H9 (cell line): ENCODE data around the gene GATA6. TPM values are rescaled to one million over a fixed set of nuclear protein-coding genes. Genes with fewer than 3 reads are reported as not detected.

Experiments
- DNase-seq: peaks from one replicate; pipeline ENCODE4 v3.0.0-alpha.2; 2017
- H2AFZ ChIP-seq: one replicate; pipeline ENCODE4 v1.6.1; 2013; ENCODE audit warnings: mild to moderate bottlenecking, low read length, control low read depth, moderate library complexity
- H2AK5ac ChIP-seq: 2 replicates; pipeline ENCODE4 v1.6.1; 2013; ENCODE audit warnings: low read length, control low read depth, mixed read lengths; ENCODE audit not compliant: insufficient read length
- H2BK120ac ChIP-seq: one replicate; pipeline ENCODE4 v1.6.1; 2013; ENCODE audit warnings: low read depth, mild to moderate bottlenecking, low read length, control low read depth, inconsistent platforms; ENCODE audit not compliant: poor library complexity, severe bottlenecking
- H2BK12ac ChIP-seq: 2 replicates; pipeline ENCODE4 v1.6.1; 2013; ENCODE audit warnings: low read length, control low read depth, mixed read lengths, low read depth; ENCODE audit not compliant: insufficient read length
- H2BK15ac ChIP-seq: 2 replicates; pipeline ENCODE4 v1.6.1; 2013; ENCODE audit warnings: low read depth, low read length, control low read depth
- H2BK20ac ChIP-seq: one replicate; pipeline ENCODE4 v1.6.1; 2013; ENCODE audit warnings: low read depth, mild to moderate bottlenecking, low read length, control low read depth, inconsistent platforms; ENCODE audit not compliant: poor library complexity, severe bottlenecking
- H2BK5ac ChIP-seq: 2 replicates; pipeline ENCODE4 v1.6.1; 2013; ENCODE audit warnings: low read length, control low read depth, mixed read lengths; ENCODE audit not compliant: insufficient read length
- H3K14ac ChIP-seq: 2 replicates; pipeline ENCODE4 v1.6.1; 2013; ENCODE audit warnings: low read length, control low read depth; ENCODE audit not compliant: insufficient read depth
- H3K18ac ChIP-seq: 2 replicates; pipeline ENCODE4 v1.6.1; 2013; ENCODE audit warnings: low read depth, mild to moderate bottlenecking, mixed read lengths, low read length, control low read depth; ENCODE audit not compliant: insufficient read length
- H3K23ac ChIP-seq: 2 replicates; pipeline ENCODE4 v1.6.1; 2013; ENCODE audit warnings: low read length, control low read depth, mixed read lengths, low read depth; ENCODE audit not compliant: insufficient read length
- H3K23me2 ChIP-seq: 2 replicates; pipeline ENCODE4 v1.6.1; 2013; ENCODE audit warnings: low read depth, mild to moderate bottlenecking, mixed read lengths, low read length, control low read depth; ENCODE audit not compliant: insufficient read length, poor library complexity, severe bottlenecking
- H3K27ac ChIP-seq: 2 replicates; pipeline ENCODE4 v1.5.1; 2013; ENCODE audit warnings: low read length, control low read depth, mixed read lengths, low read depth; ENCODE audit not compliant: insufficient read length
- H3K27me3 ChIP-seq: 2 replicates; pipeline ENCODE4 v1.6.1; 2013; ENCODE audit warnings: low read length, control low read depth, inconsistent platforms; ENCODE audit not compliant: insufficient read depth
- H3K4ac ChIP-seq: 2 replicates; pipeline ENCODE4 v1.6.1; 2013; ENCODE audit warnings: low read depth, mild to moderate bottlenecking, control low read depth, inconsistent platforms, low read length, moderate library complexity
- H3K4me1 ChIP-seq: 2 replicates; pipeline ENCODE4 v1.6.1; 2013; ENCODE audit warnings: low read length, control low read depth, inconsistent platforms; ENCODE audit not compliant: insufficient read depth
- H3K4me2 ChIP-seq: 2 replicates; pipeline ENCODE4 v1.6.1; 2013; ENCODE audit warnings: low read length, control low read depth, mixed read lengths; ENCODE audit not compliant: insufficient read length, insufficient read depth
- H3K56ac ChIP-seq: 2 replicates; pipeline ENCODE4 v1.6.1; 2013; ENCODE audit warnings: low read depth, mild to moderate bottlenecking, mixed read lengths, low read length, control low read depth; ENCODE audit not compliant: insufficient read length
- H3K79me1 ChIP-seq: 2 replicates; pipeline ENCODE4 v1.6.1; 2013; ENCODE audit warnings: low read depth, mild to moderate bottlenecking, moderate library complexity, low read length, control low read depth, inconsistent platforms; ENCODE audit not compliant: insufficient read depth, poor library complexity, severe bottlenecking
- H3K79me2 ChIP-seq: 2 replicates; pipeline ENCODE4 v1.6.1; 2013; ENCODE audit warnings: low read length, control low read depth, inconsistent platforms; ENCODE audit not compliant: insufficient read depth
- H3K9ac ChIP-seq: 2 replicates; pipeline ENCODE4 v1.6.1; 2013; ENCODE audit warnings: low read length, control low read depth, mixed read lengths; ENCODE audit not compliant: insufficient read length; ENCODE audit errors: extremely low read depth
- H3K9me3 ChIP-seq: one replicate; pipeline ENCODE4 v1.6.1; 2013; ENCODE audit warnings: low read depth, low read length, inconsistent platforms; ENCODE audit not compliant: control insufficient read depth
- H3T11ph ChIP-seq: one replicate; pipeline ENCODE4 v1.6.1; 2013; ENCODE audit warnings: mild to moderate bottlenecking, low read length, control low read depth, inconsistent platforms
- H4K20me1 ChIP-seq: one replicate; pipeline ENCODE4 v1.6.1; 2013; ENCODE audit not compliant: control insufficient read depth, insufficient read length, insufficient read depth
- H4K5ac ChIP-seq: 2 replicates; pipeline ENCODE4 v1.6.1; 2013; ENCODE audit warnings: low read depth, mild to moderate bottlenecking, mixed read lengths, low read length, control low read depth; ENCODE audit not compliant: insufficient read length
- H4K8ac ChIP-seq: replicated peaks from 2 replicates; pipeline ENCODE4 v1.6.1; 2013; ENCODE audit warnings: low read length, control low read depth, mixed read lengths, low read depth; ENCODE audit not compliant: insufficient read length
- H4K91ac ChIP-seq: 2 replicates; pipeline ENCODE4 v1.6.1; 2013; ENCODE audit warnings: low read depth, mild to moderate bottlenecking, moderate library complexity, mixed read lengths, low read length, control low read depth; ENCODE audit not compliant: insufficient read length
- H3K27ac Mint-ChIP-seq, 3 experiments: 2 replicates in 2 of 3; 3 replicates in 1 of 3; pipeline ENCODE4 v1.8.0; 2020 to 2021; ENCODE audit warnings: mixed read lengths in 3 of 3, mild to moderate bottlenecking in 1 of 3, moderate library complexity in 1 of 3
- H3K27me3 Mint-ChIP-seq: 2 replicates; pipeline ENCODE4 v1.8.0; 2021; ENCODE audit warnings: low read depth, mild to moderate bottlenecking, moderate library complexity, mixed read lengths
- H3K36me3 Mint-ChIP-seq, 3 experiments: 2 replicates in 2 of 3; 3 replicates in 1 of 3; pipeline ENCODE4 v1.8.0; 2020 to 2021; ENCODE audit warnings: low read depth in 3 of 3, mixed read lengths in 3 of 3; ENCODE audit not compliant: insufficient read depth in 1 of 3
- H3K4me1 Mint-ChIP-seq, 2 experiments: 2 replicates each; pipeline ENCODE4 v1.8.0; 2020; ENCODE audit warnings: mixed read lengths in 2 of 2
- H3K4me3 Mint-ChIP-seq, 2 experiments: 2 replicates in 1 of 2; 3 replicates in 1 of 2; pipeline ENCODE4 v1.8.0; 2020 to 2021; ENCODE audit warnings: mild to moderate bottlenecking in 2 of 2, mixed read lengths in 2 of 2, moderate library complexity in 1 of 2
- H3K9me3 Mint-ChIP-seq, 2 experiments: 2 replicates in 1 of 2; 3 replicates in 1 of 2; pipeline ENCODE4 v1.8.0; 2020; ENCODE audit warnings: mild to moderate bottlenecking in 2 of 2, mixed read lengths in 2 of 2, moderate library complexity in 1 of 2
- WGBS: extraction: QIAGEN DNeasy Blood & Tissue Kit; methylation state at CpG from one replicate; pipeline ENCODE4 v1.1.7; 2013; ENCODE audit warnings: missing lambda C conversion rate, low lambda C conversion rate, mixed read lengths; ENCODE audit not compliant: insufficient read length; ENCODE audit errors: extremely low coverage; 5-methylcytosine and 5-hydroxymethylcytosine counted together
- total RNA-seq: library from RNA; stranded (reverse); gene quantifications from 2 replicates; pipeline ENCODE4 v1.2.1, GENCODE V29; 2021
- TF ChIP-seq, protein P1 (sequence below): fragments of 200-600 bp; sonication (generic); conservative IDR thresholded peaks from 3 replicates; pipeline ENCODE4 v1.8.0; 2021; ENCODE audit warnings: antibody characterized with exemption, mild to moderate bottlenecking

Gene GATA6
- total RNA-seq, 1 experiment from 2014 or later, result not detected

DNA sequence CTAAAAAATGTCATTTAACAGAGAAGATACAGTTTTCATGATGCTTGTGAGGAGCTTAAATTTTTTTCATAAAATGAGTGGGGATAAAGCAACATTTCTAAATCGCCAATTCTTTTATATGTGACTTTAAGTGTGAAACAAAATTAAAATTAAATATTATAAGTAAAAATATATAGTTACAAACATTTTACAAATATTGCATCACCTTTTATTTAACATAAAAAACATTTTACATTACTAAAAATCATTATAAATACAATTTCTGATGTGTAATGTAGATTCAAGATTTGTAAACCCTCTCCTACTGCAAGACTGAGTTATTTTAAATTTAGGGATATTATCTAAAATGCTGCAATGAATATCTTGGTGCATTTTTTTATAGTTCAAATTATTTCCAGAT is 44.4 kb upstream of the GATA6 start:
- Histone ChIP-seq H3K9me3 (no peaks in the 10 kb centered on the region), H2AFZ (no peak overlapping the region), H4K5ac (no peak overlapping the region), H3K4me2 (no peak overlapping the region), H2BK5ac (no peak overlapping the region), H3K79me2 (no peaks in the 10 kb centered on the region), H3T11ph (no peak overlapping the region), H3K27ac (no peak overlapping the region), H4K20me1 (no peaks in the 10 kb centered on the region), H3K23ac (no peak overlapping the region), H3K27me3 (no peaks in the 10 kb centered on the region), H2BK20ac (no peak overlapping the region), H3K23me2 (no peaks in the 10 kb centered on the region), H4K8ac (no peak overlapping the region), H3K56ac (no peak overlapping the region), H2BK15ac (no peak overlapping the region), H3K18ac (no peak overlapping the region), H4K91ac (no peak overlapping the region), H3K4ac (no peak overlapping the region), H2BK120ac (no peak overlapping the region), H3K4me1 (no peaks in the 10 kb centered on the region), H3K9ac (no peak overlapping the region), H2BK12ac (no peak overlapping the region), H2AK5ac (no peak overlapping the region), H3K79me1 (no peaks in the 10 kb centered on the region), H3K14ac (no peak overlapping the region)
- no peak overlapping the region for H3K27ac Mint-ChIP-seq
- peaks cover 2% of the 10 kb centered on the region for H3K27me3 Mint-ChIP-seq
- TF ChIP-seq, protein P1, sequence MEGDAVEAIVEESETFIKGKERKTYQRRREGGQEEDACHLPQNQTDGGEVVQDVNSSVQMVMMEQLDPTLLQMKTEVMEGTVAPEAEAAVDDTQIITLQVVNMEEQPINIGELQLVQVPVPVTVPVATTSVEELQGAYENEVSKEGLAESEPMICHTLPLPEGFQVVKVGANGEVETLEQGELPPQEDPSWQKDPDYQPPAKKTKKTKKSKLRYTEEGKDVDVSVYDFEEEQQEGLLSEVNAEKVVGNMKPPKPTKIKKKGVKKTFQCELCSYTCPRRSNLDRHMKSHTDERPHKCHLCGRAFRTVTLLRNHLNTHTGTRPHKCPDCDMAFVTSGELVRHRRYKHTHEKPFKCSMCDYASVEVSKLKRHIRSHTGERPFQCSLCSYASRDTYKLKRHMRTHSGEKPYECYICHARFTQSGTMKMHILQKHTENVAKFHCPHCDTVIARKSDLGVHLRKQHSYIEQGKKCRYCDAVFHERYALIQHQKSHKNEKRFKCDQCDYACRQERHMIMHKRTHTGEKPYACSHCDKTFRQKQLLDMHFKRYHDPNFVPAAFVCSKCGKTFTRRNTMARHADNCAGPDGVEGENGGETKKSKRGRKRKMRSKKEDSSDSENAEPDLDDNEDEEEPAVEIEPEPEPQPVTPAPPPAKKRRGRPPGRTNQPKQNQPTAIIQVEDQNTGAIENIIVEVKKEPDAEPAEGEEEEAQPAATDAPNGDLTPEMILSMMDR, result no peak
- WGBS, result no CpG with 5 or more reads among the region's 1 CpG
- H3K36me3 Mint-ChIP-seq, result peaks cover 0 to 2% (median 0%) of the 10 kb centered on the region in 3 experiments; a peak in 1 of 7 replicates
- no peak for DNase-seq
- no peak overlapping the region for H3K4me3 Mint-ChIP-seq
- peaks cover 0 to 3% of the 10 kb centered on the region in 2 experiments; a peak in 2 of 5 replicates for H3K9me3 Mint-ChIP-seq
- no peaks in the 10 kb centered on the region for H3K4me1 Mint-ChIP-seq
